HG03025 (cell line): ENCODE measurements around the gene DOK3.

ENCODE experiments used
- ATAC-seq: cut with Tn5 transposase; IDR thresholded peaks from one replicate; pipeline ENCODE4 v1.9.1; 2021; ENCODE audit warnings: mild to moderate bottlenecking, moderate library complexity; ENCODE audit not compliant: unreplicated experiment, low FRiP score

The DOK3 gene

DNA sequence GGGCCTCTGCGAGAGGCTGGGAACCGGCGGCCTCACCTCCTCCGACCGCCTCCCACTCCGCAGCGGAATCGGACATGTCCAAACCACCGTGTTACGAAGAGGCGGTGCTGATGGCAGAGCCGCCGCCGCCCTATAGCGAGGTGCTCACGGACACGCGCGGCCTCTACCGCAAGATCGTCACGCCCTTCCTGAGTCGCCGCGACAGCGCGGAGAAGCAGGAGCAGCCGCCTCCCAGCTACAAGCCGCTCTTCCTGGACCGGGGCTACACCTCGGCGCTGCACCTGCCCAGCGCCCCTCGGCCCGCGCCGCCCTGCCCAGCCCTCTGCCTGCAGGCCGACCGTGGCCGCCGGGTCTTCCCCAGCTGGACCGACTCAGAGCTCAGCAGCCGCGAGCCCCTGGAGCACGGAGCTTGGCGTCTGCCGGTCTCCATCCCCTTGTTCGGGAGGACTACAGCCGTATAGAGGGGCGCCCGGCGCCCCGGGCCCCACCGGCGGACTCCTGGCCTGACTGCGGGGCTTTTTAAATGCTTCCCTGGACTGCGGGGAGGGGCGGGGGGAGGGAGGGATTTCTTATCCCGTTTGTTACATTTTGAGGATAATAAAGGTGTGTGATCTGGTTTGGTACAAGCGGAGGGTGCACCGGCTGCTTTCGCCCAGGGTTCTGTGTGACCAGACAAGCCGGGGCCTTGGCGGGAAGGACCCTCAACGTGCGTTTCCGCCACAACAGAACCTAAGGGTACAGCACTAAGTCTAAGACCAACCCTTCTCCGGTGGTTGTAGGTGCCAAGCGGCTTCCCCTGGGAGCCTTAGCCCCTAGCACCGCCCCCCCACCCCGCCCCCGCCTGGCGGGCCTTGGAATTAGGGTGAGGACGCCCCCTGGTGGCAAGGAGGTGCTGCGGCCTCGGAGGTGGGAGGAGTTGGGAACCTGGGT, 53.7 kb downstream of the DOK3 start:
- peak; percentile 18 for ATAC-seq

DNA sequence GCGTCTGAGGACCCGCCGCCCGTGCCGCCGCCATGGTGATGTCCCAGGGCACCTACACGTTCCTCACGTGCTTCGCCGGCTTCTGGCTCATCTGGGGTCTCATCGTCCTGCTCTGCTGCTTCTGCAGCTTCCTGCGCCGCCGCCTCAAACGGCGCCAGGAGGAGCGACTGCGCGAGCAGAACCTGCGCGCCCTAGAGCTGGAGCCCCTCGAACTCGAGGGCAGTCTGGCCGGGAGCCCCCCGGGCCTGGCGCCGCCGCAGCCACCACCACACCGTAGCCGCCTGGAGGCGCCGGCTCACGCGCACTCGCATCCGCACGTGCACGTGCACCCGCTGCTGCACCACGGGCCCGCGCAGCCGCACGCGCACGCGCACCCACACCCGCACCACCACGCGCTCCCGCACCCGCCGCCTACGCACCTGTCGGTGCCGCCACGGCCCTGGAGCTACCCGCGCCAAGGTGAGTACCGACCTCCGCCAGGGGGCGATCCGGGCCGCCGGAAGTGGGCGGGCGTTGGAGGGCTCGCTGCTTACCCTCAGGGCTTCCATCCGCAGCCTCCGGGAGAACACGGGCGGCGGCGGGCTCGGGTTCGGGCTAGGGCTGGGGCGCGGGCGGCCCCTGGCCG, 54.5 kb downstream of the DOK3 start:
- peak; percentile 50 for ATAC-seq

DNA sequence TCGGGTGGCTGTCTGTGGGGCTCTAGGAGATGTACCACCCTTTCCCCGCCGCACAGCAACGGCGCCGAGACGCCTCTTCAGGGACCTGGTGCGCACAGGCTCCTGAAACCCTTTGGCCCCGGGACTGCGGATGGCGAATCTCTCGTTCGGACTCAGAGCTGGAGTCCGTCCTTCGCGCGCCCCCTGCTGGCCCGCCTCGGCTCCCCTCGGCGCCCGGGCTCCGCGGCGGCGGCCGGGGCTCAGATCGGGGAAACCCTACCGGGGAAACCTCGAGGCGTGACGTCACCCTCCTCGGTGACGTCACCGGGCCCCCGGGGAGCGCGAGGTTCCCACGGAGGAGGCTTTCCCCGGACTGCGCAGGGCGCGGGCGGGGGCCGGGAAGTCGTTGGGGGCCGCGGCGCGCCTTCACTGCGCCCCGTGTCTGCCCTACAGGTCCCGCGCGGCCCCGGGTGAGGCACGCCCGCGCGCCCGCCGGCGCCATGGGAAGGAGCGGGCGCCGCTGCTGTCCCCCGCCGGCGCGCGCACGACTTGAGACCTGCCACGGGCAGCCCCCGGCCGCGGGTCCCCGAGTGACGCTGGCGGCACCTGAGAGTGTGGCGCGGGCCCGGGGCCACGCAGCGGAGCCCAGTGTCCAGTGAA, 55.1 kb downstream of the DOK3 start:
- ATAC-seq, result peak; percentile 23

DNA sequence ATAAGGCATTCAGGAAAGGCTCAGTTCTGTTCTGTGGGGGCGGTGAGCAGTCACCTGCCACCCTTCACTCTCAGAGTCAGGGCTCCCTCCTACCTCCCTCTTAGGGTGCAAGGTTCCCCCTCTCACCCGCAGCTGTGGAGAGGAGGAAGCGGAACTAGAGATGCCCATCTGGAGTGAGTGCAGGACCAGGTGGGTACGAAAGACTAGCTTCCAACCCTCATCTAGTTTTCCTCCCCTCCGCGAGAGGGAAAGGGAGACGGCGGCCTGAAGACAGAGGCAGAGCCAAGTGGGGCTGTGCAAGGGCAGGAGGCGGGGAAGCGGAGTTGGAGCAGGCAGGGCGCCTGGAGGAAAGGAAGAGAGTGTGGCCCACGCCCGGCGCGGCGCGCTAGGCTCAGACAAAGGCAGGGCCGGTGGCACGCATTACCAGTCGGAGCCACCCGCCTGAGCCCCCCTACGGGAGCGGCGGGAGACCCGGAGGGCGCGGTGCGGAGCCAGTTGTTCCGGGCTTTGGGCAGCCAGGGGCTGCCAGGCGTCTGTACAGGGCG, 55.7 kb downstream of the DOK3 start:
- ATAC-seq, result no peak

DNA sequence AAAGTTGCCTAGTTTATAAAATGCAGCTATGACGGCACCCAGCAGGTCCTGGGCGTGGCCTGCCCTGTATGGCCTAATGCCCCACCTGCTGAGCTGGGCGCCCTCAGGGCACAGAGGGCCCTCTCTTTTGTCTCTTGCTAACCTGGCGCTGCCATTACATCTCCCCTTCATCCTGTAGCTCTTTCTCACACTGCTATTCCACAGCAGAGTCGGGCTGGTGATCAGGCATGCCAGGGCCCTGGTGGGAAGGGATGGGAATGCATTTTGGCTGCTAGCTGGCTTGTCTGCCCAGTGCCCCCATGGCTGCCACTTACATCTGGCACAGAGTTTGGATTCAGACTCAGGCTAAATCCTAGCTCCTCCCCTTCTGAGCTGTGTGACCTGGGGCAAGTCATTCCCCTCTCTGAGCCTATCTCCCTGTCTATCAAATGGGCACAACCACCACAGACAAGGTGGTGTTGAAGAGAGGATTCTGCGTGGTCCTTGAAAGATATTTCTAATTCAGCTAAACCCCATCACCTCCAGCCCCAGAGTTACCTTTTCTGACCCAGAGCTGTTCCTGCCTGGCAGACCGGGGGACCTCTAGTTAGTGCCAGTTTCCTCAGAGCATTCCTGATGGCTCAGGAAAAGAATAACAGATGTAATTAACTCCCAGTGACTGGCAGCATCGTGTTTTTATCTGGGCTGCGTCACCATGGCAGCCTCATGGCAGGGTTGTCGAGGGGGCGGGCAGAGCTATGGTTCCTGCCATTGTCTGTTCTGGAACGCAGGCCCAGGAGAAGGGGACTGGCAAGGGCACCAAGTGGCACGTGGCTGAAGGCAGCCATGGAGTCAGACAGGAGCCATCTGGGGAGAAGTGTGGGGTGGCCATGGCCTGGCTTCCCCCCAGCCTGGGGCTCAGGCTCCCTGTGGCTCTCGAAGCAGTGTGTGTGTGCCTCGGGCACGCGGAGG, 56.7 kb downstream of the DOK3 start:
- ATAC-seq, result no peak
